HTR-8/SVneo (cell line): ENCODE measurements around the gene SIRT6.
A peak's percentile ranks its signal among the peaks of the same experiment; 100 is the strongest.
"Not testable (repeated sequence)": the region's sequence is repeated elsewhere in the genome, so short reads cannot be mapped to it uniquely, and the experiment has no call there.

Experiments used
- DNase-seq: peaks from one replicate; pipeline ENCODE4 v3.0.0; 2011; ENCODE audit warnings: low spot score, mixed read lengths; ENCODE audit not compliant: insufficient read length
- FAIRE-seq: peaks from 2 replicates; lab custom pipeline; 2011; peaks lifted over from hg19 to GRCh38; lab: Jason Lieb, UNC

SIRT6 gene

DNA sequence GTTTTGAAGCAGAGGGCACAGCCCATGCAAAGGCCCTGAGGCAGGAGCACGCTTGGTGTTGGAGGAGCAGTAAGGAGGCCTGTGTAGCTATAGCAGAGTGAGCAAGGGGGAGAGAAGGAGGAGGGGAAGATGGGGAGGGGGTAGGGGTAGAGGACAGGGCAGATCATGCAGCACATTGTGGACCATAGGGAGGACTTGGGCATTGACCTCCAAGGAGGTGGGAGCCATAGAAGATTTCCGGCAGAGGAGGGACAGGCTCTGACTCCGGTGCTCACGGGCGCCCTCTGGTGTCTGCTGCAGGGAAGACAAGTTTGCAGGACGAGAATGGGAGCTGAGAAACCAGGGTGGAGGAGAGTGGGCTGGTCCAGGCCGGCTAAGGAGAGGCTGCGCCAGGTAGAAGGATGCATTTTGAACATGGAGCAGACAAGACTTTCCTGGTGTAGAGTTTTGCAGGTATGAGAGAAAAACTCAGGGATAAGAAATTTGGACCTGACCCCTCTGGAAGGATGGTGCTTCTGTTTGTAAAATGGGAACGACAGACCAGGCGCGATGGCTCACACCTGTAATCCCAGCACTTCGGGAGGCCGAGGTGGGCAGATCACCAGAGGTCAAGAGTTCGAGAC, 42.6 kb downstream of the SIRT6 start:
- DNase-seq = peak; percentile 66
- no peak for FAIRE-seq

DNA sequence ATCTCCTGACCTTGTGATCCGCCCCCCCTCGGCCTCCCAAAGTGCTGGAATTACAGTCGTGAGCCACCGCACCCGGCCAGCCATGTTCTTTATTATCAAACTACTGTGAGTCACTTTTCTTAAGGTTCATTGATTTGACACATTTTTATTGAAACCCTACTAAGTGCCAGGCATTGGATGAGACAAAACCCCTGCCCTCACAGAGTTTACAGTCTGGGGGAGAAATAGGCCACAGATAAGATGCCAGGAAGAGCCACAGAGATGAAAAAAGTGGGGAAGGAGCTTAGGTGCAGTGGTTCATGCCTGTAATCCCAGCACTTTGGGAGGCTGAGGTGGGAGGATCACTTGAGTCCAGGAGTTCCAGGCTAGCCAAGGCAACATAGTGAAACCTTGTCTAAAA, 43.9 kb downstream of the SIRT6 start:
- DNase-seq (no peak), FAIRE-seq (no peak)

DNA sequence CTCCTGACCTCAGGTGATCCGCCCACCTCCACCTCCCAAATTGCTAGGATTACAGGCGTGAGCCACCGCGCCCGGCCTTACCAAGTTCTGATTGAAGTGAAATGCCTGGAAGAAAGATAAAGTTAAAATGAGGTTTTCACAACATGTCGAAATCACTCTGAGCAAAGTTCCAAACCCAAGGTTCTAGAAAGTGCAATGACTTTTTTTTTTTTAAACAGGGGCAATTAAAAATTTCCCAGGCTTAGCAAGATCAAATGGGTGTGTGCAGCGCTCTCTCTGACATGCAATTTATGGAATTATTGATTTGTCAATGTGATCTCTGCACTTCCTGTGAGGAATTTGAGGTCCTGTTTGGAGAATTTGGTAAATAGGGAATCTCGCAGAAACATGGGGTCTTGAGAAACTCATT, 45.7 kb downstream of the SIRT6 start:
- FAIRE-seq (no peak), DNase-seq (no peak)

GRCh38 chr19:4135386-4135785, 47.0 kb downstream of the SIRT6 start:
- FAIRE-seq, DNase-seq: not testable (repeated sequence)

GRCh38 chr19:4134351-4134750, 48.0 kb downstream of the SIRT6 start:
- DNase-seq (no peak), FAIRE-seq (no peak)

- DNase-seq = peak; percentile 26
- FAIRE-seq = no peak
These were observed 51.5 kb downstream of the SIRT6 start for GRCh38 chr19:4130744-4131438.

DNA sequence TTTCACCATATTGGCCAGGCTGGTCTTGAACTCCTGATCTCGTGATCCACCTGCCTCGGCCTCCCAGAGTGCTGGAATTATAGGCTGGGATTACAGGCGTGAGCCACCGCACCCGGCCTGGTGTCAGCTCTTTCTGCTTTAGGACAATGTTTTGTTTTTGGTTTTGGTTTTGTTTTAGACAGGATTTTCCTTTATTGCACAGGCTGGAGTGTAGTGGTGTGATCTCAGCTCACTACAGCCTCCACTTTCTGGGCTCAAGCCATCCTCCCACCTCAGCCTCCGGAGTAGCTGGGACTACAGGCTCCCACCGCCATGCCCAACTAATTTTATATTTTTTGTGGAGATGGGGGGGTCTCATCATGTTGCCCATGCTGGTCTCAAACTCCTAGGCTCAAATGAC, 53.3 kb downstream of the SIRT6 start:
- DNase-seq, FAIRE-seq: not testable (repeated sequence)

DNA sequence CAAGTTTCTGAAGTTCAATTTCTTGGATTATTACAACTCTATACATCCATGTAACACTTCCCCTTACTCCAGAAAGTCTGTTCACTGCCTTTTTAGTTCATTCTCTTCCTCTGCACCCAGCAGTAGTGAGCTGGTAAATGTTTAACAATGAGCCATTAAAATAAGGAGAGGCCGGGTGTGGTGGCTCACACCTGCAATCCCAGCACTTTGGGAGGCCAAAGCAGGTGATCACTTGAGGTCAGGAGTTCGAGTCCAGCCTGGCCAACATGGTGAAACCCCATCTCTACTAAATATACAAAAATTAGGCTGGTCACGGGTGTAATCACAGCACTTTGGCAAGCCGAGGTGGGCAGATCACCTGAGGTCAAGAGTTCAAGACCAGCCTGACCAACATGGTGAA, 55.0 kb downstream of the SIRT6 start:
- not testable (repeated sequence) for FAIRE-seq, DNase-seq

DNA sequence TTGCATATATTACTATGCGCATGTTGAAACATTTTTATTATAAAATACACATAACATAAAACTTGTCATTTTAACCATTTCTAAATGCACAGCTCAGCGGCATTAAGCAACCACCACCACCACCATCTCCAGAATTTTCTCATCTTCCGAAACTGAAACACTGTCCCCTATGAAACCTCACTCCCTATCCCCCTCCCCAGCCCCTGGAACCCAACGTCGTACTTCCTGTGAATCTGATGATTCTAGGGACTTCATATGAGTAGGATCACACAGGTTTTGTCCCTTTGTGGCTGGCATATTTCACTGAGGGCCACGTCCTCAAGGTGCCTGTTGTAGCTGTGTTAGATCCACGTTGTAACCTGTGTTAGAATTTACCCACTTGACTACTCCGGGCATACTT, 57.7 kb downstream of the SIRT6 start:
- no peak for FAIRE-seq
- DNase-seq = no peak
